Subcutaneous abdominal adipose tissue (tissue), 5 donors: Measurements from ENCODE around the gene UHRF2.
"Not testable (repeated sequence)": the region's sequence is repeated elsewhere in the genome, so short reads cannot be mapped to it uniquely, and the experiment has no call there.

ENCODE experiments used
- H3K27ac ChIP-seq: one replicate; pipeline ENCODE4 v1.7.0; 2013; ENCODE audit warnings: low read depth, mild to moderate bottlenecking, inconsistent platforms, low read length, moderate library complexity
- H3K27me3 ChIP-seq, 5 donors: one replicate each; pipeline ENCODE4 v1.7.0; 2013; ENCODE audit warnings: low read length in 5 of 5, inconsistent platforms in 1 of 5; ENCODE audit not compliant: control insufficient read depth in 5 of 5, insufficient read depth in 4 of 5
- H3K36me3 ChIP-seq, 5 donors: one replicate each; pipeline ENCODE4 v1.7.0; 2013; ENCODE audit warnings: low read length in 5 of 5; ENCODE audit not compliant: control insufficient read depth in 5 of 5, insufficient read depth in 5 of 5
- H3K4me1 ChIP-seq, 5 donors: one replicate each; pipeline ENCODE4 v1.7.0; 2013; ENCODE audit warnings: low read length in 5 of 5, mild to moderate bottlenecking in 3 of 5, moderate library complexity in 1 of 5; ENCODE audit not compliant: control insufficient read depth in 5 of 5, insufficient read depth in 5 of 5
- H3K4me3 ChIP-seq, 5 donors: one replicate each; pipeline ENCODE4 v1.7.0; 2013; ENCODE audit warnings: low read length in 5 of 5, low read depth in 1 of 5
- H3K9ac ChIP-seq, 5 donors: one replicate each; pipeline ENCODE4 v1.7.0; 2013; ENCODE audit warnings: low read length in 5 of 5, mild to moderate bottlenecking in 4 of 5, moderate library complexity in 3 of 5
- H3K9me3 ChIP-seq, 5 donors: one replicate each; pipeline ENCODE4 v1.7.0; 2013; ENCODE audit warnings: low read length in 5 of 5; ENCODE audit not compliant: control insufficient read depth in 5 of 5
- donor health status: healthy.
- donor health status: healthy.
- donor health status: healthy.
- donor health status: healthy.
- donor health status: healthy.

Gene UHRF2

GRCh38 chr9:6512085-6512657, 99.2 kb downstream of the UHRF2 start:
- H3K9me3 ChIP-seq: no peaks in the 10 kb centered on the region
- H3K27ac ChIP-seq: no peak overlapping the region
- no peak overlapping the region for H3K9ac ChIP-seq
- no peaks in the 10 kb centered on the region for H3K27me3 ChIP-seq
- H3K36me3 ChIP-seq: peaks cover 5 to 14% (median 10%) of the 10 kb centered on the region in 5 donors
- no peaks in the 10 kb centered on the region for H3K4me1 ChIP-seq
- no peak overlapping the region for H3K4me3 ChIP-seq

- Histone ChIP-seq H3K36me3 (peaks cover 0 to 3% (median 0%) of the 10 kb centered on the region in 5 donors), H3K9me3 (peaks cover 3 to 14% (median 10%) of the 10 kb centered on the region in 5 donors), H3K4me1 (no peaks in the 10 kb centered on the region), H3K27me3 (no peaks in the 10 kb centered on the region), H3K4me3 (no peak overlapping the region), H3K27ac (no peak overlapping the region), H3K9ac (no peak overlapping the region)
These were observed 109.3 kb downstream of the UHRF2 start for GRCh38 chr9:6522263-6522662.

GRCh38 chr9:6525326-6526045, 112.5 kb downstream of the UHRF2 start:
- H3K9ac ChIP-seq: no peak overlapping the region
- peaks cover 0 to 3% (median 0%) of the 10 kb centered on the region in 5 donors for H3K36me3 ChIP-seq
- H3K4me3 ChIP-seq: no peak overlapping the region
- no peaks in the 10 kb centered on the region for H3K27me3 ChIP-seq
- H3K4me1 ChIP-seq: no peaks in the 10 kb centered on the region
- no peak overlapping the region for H3K27ac ChIP-seq
- peaks cover 3 to 14% (median 10%) of the 10 kb centered on the region in 5 donors for H3K9me3 ChIP-seq

GRCh38 chr9:6535594-6535993, 122.6 kb downstream of the UHRF2 start:
- H3K9me3 ChIP-seq: no peaks in the 10 kb centered on the region
- no peak overlapping the region for H3K4me3 ChIP-seq
- H3K27ac ChIP-seq: no peak overlapping the region
- no peaks in the 10 kb centered on the region for H3K4me1 ChIP-seq
- H3K36me3 ChIP-seq: no peaks in the 10 kb centered on the region
- H3K9ac ChIP-seq: no peak overlapping the region
- peaks cover 0 to 5% (median 0%) of the 10 kb centered on the region in 5 donors for H3K27me3 ChIP-seq

- no peak overlapping the region for H3K4me3 ChIP-seq
These were observed 125.7 kb downstream of the UHRF2 start for GRCh38 chr9:6538666-6539071.

GRCh38 chr9:6542617-6543016, 129.6 kb downstream of the UHRF2 start:
- H3K27me3 ChIP-seq, H3K27ac ChIP-seq, H3K9ac ChIP-seq, H3K4me1 ChIP-seq, H3K4me3 ChIP-seq, H3K9me3 ChIP-seq, H3K36me3 ChIP-seq: not testable (repeated sequence)

More at GRCh38 chr9:6538666-6539071, 125.7 kb downstream of the UHRF2 start:
- no peak overlapping the region for H3K9ac ChIP-seq
- no peaks in the 10 kb centered on the region for H3K4me1 ChIP-seq
- no peak overlapping the region for H3K27ac ChIP-seq
- H3K36me3 ChIP-seq: no peaks in the 10 kb centered on the region
- peaks cover 0 to 5% (median 0%) of the 10 kb centered on the region in 5 donors for H3K27me3 ChIP-seq
- no peaks in the 10 kb centered on the region for H3K9me3 ChIP-seq

- Histone ChIP-seq H3K27ac (no peak overlapping the region), H3K9ac (no peak overlapping the region), H3K4me3 (no peak overlapping the region), H3K36me3 (no peaks in the 10 kb centered on the region), H3K27me3 (peaks cover 0 to 3% (median 0%) of the 10 kb centered on the region in 5 donors), H3K9me3 (no peaks in the 10 kb centered on the region), H3K4me1 (no peaks in the 10 kb centered on the region)
These were observed 130.2 kb downstream of the UHRF2 start for GRCh38 chr9:6543204-6543603.

GRCh38 chr9:6545017-6545691, 132.2 kb downstream of the UHRF2 start:
- no peaks in the 10 kb centered on the region for H3K9me3 ChIP-seq
- H3K9ac ChIP-seq: no peak overlapping the region
- H3K4me3 ChIP-seq: no peak overlapping the region
- no peak overlapping the region for H3K27ac ChIP-seq
- no peaks in the 10 kb centered on the region for H3K36me3 ChIP-seq
- no peaks in the 10 kb centered on the region for H3K4me1 ChIP-seq
- peaks cover 0 to 3% (median 0%) of the 10 kb centered on the region in 5 donors for H3K27me3 ChIP-seq

GRCh38 chr9:6549106-6549800, 136.3 kb downstream of the UHRF2 start:
- no peaks in the 10 kb centered on the region for H3K36me3 ChIP-seq
- H3K9me3 ChIP-seq: no peaks in the 10 kb centered on the region
- H3K9ac ChIP-seq: no peak overlapping the region
- peaks cover 0 to 4% (median 0%) of the 10 kb centered on the region in 5 donors for H3K4me1 ChIP-seq
- H3K27me3 ChIP-seq: peaks cover 0 to 3% (median 0%) of the 10 kb centered on the region in 5 donors
- H3K4me3 ChIP-seq: no peak overlapping the region
- H3K27ac ChIP-seq: no peak overlapping the region
